A673 (cell line): ENCODE measurements around the gene CPZ.

Experiments used
- EZH2 ChIP-seq: fragments of 200-600 bp; sonication (generic); IDR thresholded peaks from 2 replicates; pipeline ENCODE4 v1.6.1; 2017; ENCODE audit warnings: borderline replicate concordance, low read depth, mild to moderate bottlenecking, mixed read lengths, antibody characterized with exemption, low read length; ENCODE audit not compliant: poor library complexity, severe bottlenecking
- TF ChIP-seq, protein P1 (sequence below): fragments of 300-800, 200-600 bp; sonication (generic); conservative IDR thresholded peaks from 2 replicates; pipeline ENCODE4 v1.5.1; 2017; ENCODE audit warnings: low read depth, mild to moderate bottlenecking, antibody characterized with exemption, low read length, moderate library complexity, mixed read lengths

GRCh38 chr4:8601086-8601485 is 8.5 kb downstream of the CPZ start:
- TF ChIP-seq, protein P1, sequence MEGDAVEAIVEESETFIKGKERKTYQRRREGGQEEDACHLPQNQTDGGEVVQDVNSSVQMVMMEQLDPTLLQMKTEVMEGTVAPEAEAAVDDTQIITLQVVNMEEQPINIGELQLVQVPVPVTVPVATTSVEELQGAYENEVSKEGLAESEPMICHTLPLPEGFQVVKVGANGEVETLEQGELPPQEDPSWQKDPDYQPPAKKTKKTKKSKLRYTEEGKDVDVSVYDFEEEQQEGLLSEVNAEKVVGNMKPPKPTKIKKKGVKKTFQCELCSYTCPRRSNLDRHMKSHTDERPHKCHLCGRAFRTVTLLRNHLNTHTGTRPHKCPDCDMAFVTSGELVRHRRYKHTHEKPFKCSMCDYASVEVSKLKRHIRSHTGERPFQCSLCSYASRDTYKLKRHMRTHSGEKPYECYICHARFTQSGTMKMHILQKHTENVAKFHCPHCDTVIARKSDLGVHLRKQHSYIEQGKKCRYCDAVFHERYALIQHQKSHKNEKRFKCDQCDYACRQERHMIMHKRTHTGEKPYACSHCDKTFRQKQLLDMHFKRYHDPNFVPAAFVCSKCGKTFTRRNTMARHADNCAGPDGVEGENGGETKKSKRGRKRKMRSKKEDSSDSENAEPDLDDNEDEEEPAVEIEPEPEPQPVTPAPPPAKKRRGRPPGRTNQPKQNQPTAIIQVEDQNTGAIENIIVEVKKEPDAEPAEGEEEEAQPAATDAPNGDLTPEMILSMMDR, result no peak
- no peak for TF ChIP-seq EZH2
